A549 (cell line): ENCODE results near the gene TAF4B. TPM values are rescaled to one million over a fixed set of nuclear protein-coding genes. Genes with fewer than 3 reads are reported as not detected.
"Not testable (repeated sequence)": the region's sequence is repeated elsewhere in the genome, so short reads cannot be mapped to it uniquely, and the experiment has no call there.

Source experiments
- ATAC-seq, 2 experiments: fragments of 200-7000 bp in 1 of 2; fragments of >200 bp in 1 of 2; cut with Nextera tagmentation in 1 of 2; cut with Tn5 transposase in 1 of 2; 3 replicates each; pipeline versions ENCODE4 v1.8.0 to v1.9.1; 2018 to 2020; ENCODE audit warnings: mild to moderate bottlenecking in 1 of 2, moderate library complexity in 1 of 2
- CTCF ChIA-PET: fragments of 300-600 bp; sonication (Branson Sonifier 250); formaldehyde crosslinking; extraction: SDS; loops from one replicate; lab custom pipeline; 2021; ENCODE audit warnings: antibody characterized with exemption, inconsistent platforms; lab: Yijun Ruan, JAX
- POLR2A ChIA-PET: fragments of 350-600 bp; formaldehyde crosslinking; extraction: SDS; loops from one replicate; lab custom pipeline; 2021; ENCODE audit warnings: antibody characterized with exemption, inconsistent platforms; lab: Yijun Ruan, JAX
- DNase-seq, 2 experiments: peaks; one replicate each; pipeline versions ENCODE4 v3.0.0 to v3.0.0-alpha.2; 2011 to 2016; ENCODE audit warnings: low read depth in 1 of 2, low spot score in 1 of 2
- FAIRE-seq: peaks from 2 replicates; lab custom pipeline; 2011; peaks lifted over from hg19 to GRCh38; lab: Jason Lieb, UNC
- H3K27ac ChIP-seq, 2 experiments: fragments of >200 bp; sonication (Bioruptor Twin); formaldehyde crosslinking; 3 replicates each; pipeline ENCODE4 v1.5.1; 2016 to 2017
- H3K4me1 ChIP-seq: fragments of >200 bp; sonication (Bioruptor Twin); formaldehyde crosslinking; 3 replicates; pipeline ENCODE4 v1.6.1; 2016
- H3K4me2 ChIP-seq: fragments of >200 bp; sonication (Bioruptor Twin); formaldehyde crosslinking; 3 replicates; pipeline ENCODE4 v1.6.1; 2016
- H3K4me3 ChIP-seq: fragments of >200 bp; sonication (Bioruptor Twin); formaldehyde crosslinking; 3 replicates; pipeline ENCODE4 v1.5.1; 2016
- H3K9me3 ChIP-seq: fragments of >200 bp; sonication (Bioruptor Twin); formaldehyde crosslinking; 3 replicates; pipeline ENCODE4 v1.6.1; 2016
- BCL3 ChIP-seq: fragments of >200 bp; sonication (Bioruptor Twin); formaldehyde crosslinking; IDR thresholded peaks from 3 replicates; pipeline ENCODE4 v1.6.1; 2016
- CHD2 ChIP-seq: fragments of 150-350 bp; IDR thresholded peaks from 2 replicates; pipeline ENCODE4 v1.6.1; 2014; ENCODE audit warnings: low read length; ENCODE audit not compliant: partially characterized antibody
- E2F6 ChIP-seq: IDR thresholded peaks from 2 replicates; pipeline ENCODE4 v1.6.1; 2012; ENCODE audit warnings: low read depth, borderline replicate concordance
- EHF ChIP-seq: fragments of 250-450 bp; sonication (Bioruptor Pico); IDR thresholded peaks from 2 replicates; pipeline ENCODE4 v1.5.0; 2020; ENCODE audit warnings: mild to moderate bottlenecking
- ELK1 ChIP-seq: fragments of 150-350 bp; IDR thresholded peaks from 2 replicates; pipeline ENCODE4 v1.6.1; 2014; ENCODE audit warnings: low read depth, mild to moderate bottlenecking, low read length
- EP300 ChIP-seq, 2 experiments: fragments of >200 bp; sonication (Bioruptor Twin); formaldehyde crosslinking; IDR thresholded peaks; 2 replicates in 1 of 2; 3 replicates in 1 of 2; pipeline ENCODE4 v1.6.1; 2016 to 2017
- ESRRA ChIP-seq: fragments of 150-350 bp; IDR thresholded peaks from 2 replicates; pipeline ENCODE4 v1.6.1; 2014; ENCODE audit warnings: mild to moderate bottlenecking, low read length, borderline replicate concordance
- HDAC2 ChIP-seq: fragments of 200-600 bp; sonication (generic); IDR thresholded peaks from 2 replicates; pipeline ENCODE4 v1.6.1; 2016
- HEYL ChIP-seq: fragments of 250-450 bp; sonication (Bioruptor Pico); IDR thresholded peaks from 2 replicates; pipeline ENCODE4 v1.8.0; 2021; ENCODE audit warnings: mild to moderate bottlenecking, moderate library complexity
- HOXA7 ChIP-seq: fragments of 250-450 bp; sonication (Bioruptor Pico); IDR thresholded peaks from 2 replicates; pipeline ENCODE4 v1.5.0; 2020; ENCODE audit warnings: mild to moderate bottlenecking, moderate library complexity
- HOXB5 ChIP-seq: fragments of 250-450 bp; sonication (Bioruptor Pico); IDR thresholded peaks from 2 replicates; pipeline ENCODE4 v1.5.0; 2020; ENCODE audit warnings: mild to moderate bottlenecking, moderate library complexity
- JUN ChIP-seq, 2 experiments: fragments of >200 bp; sonication (Bioruptor Twin); formaldehyde crosslinking; IDR thresholded peaks; 2 replicates in 1 of 2; 3 replicates in 1 of 2; pipeline ENCODE4 v1.6.1; 2016 to 2017
- KDM1A ChIP-seq: fragments of 200-600 bp; sonication (generic); IDR thresholded peaks from 2 replicates; pipeline ENCODE4 v1.6.1; 2016; ENCODE audit warnings: low read depth, mild to moderate bottlenecking
- MAFK ChIP-seq: fragments of 450-650 bp; IDR thresholded peaks from 2 replicates; pipeline ENCODE4 v1.6.1; 2014; ENCODE audit not compliant: partially characterized antibody
- MAZ ChIP-seq: fragments of 150-350 bp; IDR thresholded peaks from 2 replicates; pipeline ENCODE4 v1.6.1; 2014; ENCODE audit warnings: antibody characterized with exemption, low read depth, low read length, borderline replicate concordance
- PBX3 ChIP-seq: IDR thresholded peaks from 2 replicates; pipeline ENCODE4 v1.6.1; 2012
- POLR2A ChIP-seq: IDR thresholded peaks from 2 replicates; pipeline ENCODE4 v1.6.1; 2012; ENCODE audit warnings: mild to moderate bottlenecking, low read length
- RARB ChIP-seq: fragments of 250-450 bp; sonication (Bioruptor Pico); IDR thresholded peaks from 2 replicates; pipeline ENCODE4 v1.8.0; 2021; ENCODE audit warnings: mild to moderate bottlenecking, moderate library complexity
- RFX5 ChIP-seq: fragments of 450-650 bp; IDR thresholded peaks from 2 replicates; pipeline ENCODE4 v1.7.1; 2014; ENCODE audit warnings: antibody characterized with exemption, mild to moderate bottlenecking, moderate library complexity
- SMC3 ChIP-seq: fragments of >200 bp; sonication (Bioruptor Twin); formaldehyde crosslinking; IDR thresholded peaks from 3 replicates; pipeline ENCODE4 v1.6.1; 2018; ENCODE audit warnings: inconsistent platforms
- SREBF2 ChIP-seq: fragments of 450-650 bp; IDR thresholded peaks from 2 replicates; pipeline ENCODE4 v1.6.1; 2014; ENCODE audit warnings: mild to moderate bottlenecking, moderate library complexity
- ZFP36 ChIP-seq: fragments of 450-650 bp; IDR thresholded peaks from 2 replicates; pipeline ENCODE4 v1.6.1; 2014; ENCODE audit warnings: borderline replicate concordance; ENCODE audit not compliant: partially characterized antibody
- ZNF302 ChIP-seq: fragments of 250-450 bp; sonication (Bioruptor Pico); IDR thresholded peaks from 2 replicates; pipeline ENCODE4 v1.9.0; 2021; ENCODE audit warnings: inconsistent platforms, mild to moderate bottlenecking, moderate library complexity
- WGBS: methylation state at CpG from one replicate; pipeline ENCODE4 v1.1.6; 2017; ENCODE audit errors: missing lambda C conversion rate; 5-methylcytosine and 5-hydroxymethylcytosine counted together
- polyA plus RNA-seq, 4 experiments: library from polyadenylated mRNA; depleted of rRNA in 3 of 4; stranded (reverse); fragments of >200 nt; fragmentation: RNase III in 1 of 4; extraction: RNeasy Plus Mini Kit Qiagen cat#74134 plus additional on column Dnase treatment in 1 of 4; gene quantifications; 2 replicates in 3 of 4; 3 replicates in 1 of 4; pipeline ENCODE4 v1.2.3, GENCODE V29; 2011 to 2017

TAF4B gene
- polyA plus RNA-seq, 2 of the 4 experiments (the other 2 are of a cell fraction): 2.5 to 5.6 TPM

GRCh38 chr18:26298107-26298506, 71.9 kb downstream of the TAF4B start (continued):
- TF ChIP-seq ZFP36: no peak
- TF ChIP-seq MAZ: no peak
- no peak for TF ChIP-seq RFX5
- TF ChIP-seq ESRRA: no peak
- TF ChIP-seq CHD2: no peak
- TF ChIP-seq E2F6: no peak
- no peak for TF ChIP-seq HEYL (CRISPR knock-in tag)
- TF ChIP-seq JUN (IDR thresholded peaks at IDR 0.05): no peak

- ATAC-seq: no peak
- CTCF ChIA-PET: no interaction called here
These were observed 75.4 kb downstream of the TAF4B start for GRCh38 chr18:26301681-26302080.

GRCh38 chr18:26303222-26303621, 77.0 kb downstream of the TAF4B start:
- POLR2A ChIA-PET, H3K4me1 ChIP-seq, H3K27ac ChIP-seq, FAIRE-seq, CTCF ChIA-PET, H3K4me3 ChIP-seq, H3K4me2 ChIP-seq, DNase-seq, H3K9me3 ChIP-seq, ATAC-seq: not testable (repeated sequence)
- no CpG with 5 or more reads among the region's 2 CpGs for WGBS

More at GRCh38 chr18:26301681-26302080, 75.4 kb downstream of the TAF4B start:
- H3K4me2 ChIP-seq: no peak overlapping the region
- FAIRE-seq (no peak), DNase-seq (peak in 1 of 2 experiments; percentile 1)
- no peaks in the 10 kb centered on the region for H3K9me3 ChIP-seq
- no peaks in the 10 kb centered on the region for H3K4me1 ChIP-seq
- H3K27ac ChIP-seq: no peak overlapping the region
- TF ChIP-seq HOXB5 (CRISPR knock-in tag) (no peak), HDAC2 (no peak), POLR2A (no peak), EHF (CRISPR knock-in tag) (no peak), PBX3 (no peak), ESRRA (no peak), KDM1A (no peak), ZFP36 (no peak), EP300 (IDR thresholded peaks at IDR 0.05) (no peak), ZNF302 (no peak), SREBF2 (no peak), HOXA7 (CRISPR knock-in tag) (no peak), MAFK (no peak), BCL3 (no peak), E2F6 (no peak), ELK1 (no peak), SMC3 (no peak), RARB (CRISPR knock-in tag) (no peak)
- H3K4me3 ChIP-seq: no peak overlapping the region
- 70% methylated on average over 3 of the region's 3 CpGs for WGBS
- POLR2A ChIA-PET: no interaction called here
